Measurements from ENCODE around the gene MARCO.

GRCh38 chr2:118918017-118918416 lies 24.0 kb upstream of the MARCO start:
- TF ChIP-seq CTCF (IDR thresholded peaks at IDR 0.05), result no peak
- no peak for TF ChIP-seq POLR2A (IDR thresholded peaks at IDR 0.05)

Data from lower leg skin (tissue), 3 donors.